ENCODE results near the gene ITFG2. TPM values are rescaled to one million over a fixed set of nuclear protein-coding genes. Genes with fewer than 3 reads are reported as not detected.

ITFG2 gene
- total RNA-seq, 1 experiment from 2014 or later, result 24.6 TPM

DNA sequence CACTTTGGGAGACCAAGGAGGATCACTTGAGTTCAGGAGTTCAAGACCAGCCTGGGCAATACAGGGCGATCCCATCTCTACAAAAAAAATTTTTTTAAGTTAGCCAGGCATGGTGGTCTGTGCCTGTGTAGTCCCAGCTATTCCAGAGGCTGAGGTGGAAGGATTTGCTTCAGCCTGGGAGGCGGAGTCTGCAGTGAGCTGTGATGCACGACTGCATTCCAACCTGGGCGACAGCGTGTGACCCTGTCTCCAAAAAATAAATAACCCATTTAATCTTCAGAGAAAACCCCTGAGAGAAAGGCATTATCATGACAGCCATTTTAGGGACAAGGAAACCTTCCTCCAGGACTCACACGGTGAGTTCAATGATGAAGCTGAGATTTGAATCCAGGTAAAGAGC is 21.4 kb upstream of the ITFG2 start:
- Histone ChIP-seq H3K79me2 (ENCODE audit: insufficient read depth, low read length) (peaks cover 6% of the 10 kb centered on the region), H3K9me3 (ENCODE audit: control insufficient read depth in 1 of 2, insufficient read depth in 1 of 2, low read depth in 1 of 2, low read length in 2 of 2) (no peaks in the 10 kb centered on the region), H4K20me1 (ENCODE audit: insufficient read depth) (no peaks in the 10 kb centered on the region; the same call in 1 of the 2 replicates), H2AFZ (ENCODE audit: low read depth, low read length, poor library complexity, severe bottlenecking) (no peak overlapping the region), H3K27ac (ENCODE audit: low read depth, low read length) (no peak overlapping the region), H3K27me3 (ENCODE audit: insufficient read depth, low read length) (no peaks in the 10 kb centered on the region), H3K4me2 (ENCODE audit: low read length) (no peak overlapping the region), H3K9ac (ENCODE audit: low read length) (no peak overlapping the region), H3K4me1 (ENCODE audit: control insufficient read depth in 1 of 2, insufficient read depth in 2 of 2, low read length in 2 of 2) (peaks cover 5 to 10% of the 10 kb centered on the region in 2 experiments; a peak in 3 of 4 replicates), H3K36me3 (ENCODE audit: control insufficient read depth in 1 of 2, insufficient read depth in 2 of 2, low read length in 2 of 2) (peaks cover 0 to 1% of the 10 kb centered on the region in 2 experiments; a peak in 1 of 4 replicates), H3K9me2 (ENCODE audit: insufficient read depth) (no peaks in the 10 kb centered on the region), H3K4me3 (replicated peaks in 1 of 2; ENCODE audit: low read depth in 1 of 2, low read length in 2 of 2) (no peak overlapping the region)
- ChIA-PET POLR2A (no interaction called here), RAD21 (ENCODE audit: low non-redundant PET in 1 of 2, low total read pairs in 2 of 2, uncharacterized antibody in 2 of 2, unreplicated experiment in 2 of 2) (no interaction called here), CTCF (no interaction called here)
- TF ChIP-seq ZFX (IDR thresholded peaks at IDR 0.05) (no peak), SRF (IDR thresholded peaks at IDR 0.05; ENCODE audit: low read depth) (no peak), SP1 (IDR thresholded peaks at IDR 0.05; ENCODE audit: low read depth) (no peak), RAD21 (IDR thresholded peaks at IDR 0.05; ENCODE audit: low read depth) (no peak), SIN3A (IDR thresholded peaks at IDR 0.05; ENCODE audit: low read depth) (no peak), CEBPB (IDR thresholded peaks at IDR 0.05; ENCODE audit: low read depth) (no peak), ZNF274 (IDR thresholded peaks at IDR 0.05; ENCODE audit: low read depth, low read length) (no peak), EGR1 (IDR thresholded peaks at IDR 0.05; ENCODE audit: low read depth) (no peak), TCF7L2 (IDR thresholded peaks at IDR 0.05; ENCODE audit: borderline replicate concordance, extremely low read depth, insufficient read depth, insufficient read length) (no peak)
- TF ChIP-seq, protein P1, sequence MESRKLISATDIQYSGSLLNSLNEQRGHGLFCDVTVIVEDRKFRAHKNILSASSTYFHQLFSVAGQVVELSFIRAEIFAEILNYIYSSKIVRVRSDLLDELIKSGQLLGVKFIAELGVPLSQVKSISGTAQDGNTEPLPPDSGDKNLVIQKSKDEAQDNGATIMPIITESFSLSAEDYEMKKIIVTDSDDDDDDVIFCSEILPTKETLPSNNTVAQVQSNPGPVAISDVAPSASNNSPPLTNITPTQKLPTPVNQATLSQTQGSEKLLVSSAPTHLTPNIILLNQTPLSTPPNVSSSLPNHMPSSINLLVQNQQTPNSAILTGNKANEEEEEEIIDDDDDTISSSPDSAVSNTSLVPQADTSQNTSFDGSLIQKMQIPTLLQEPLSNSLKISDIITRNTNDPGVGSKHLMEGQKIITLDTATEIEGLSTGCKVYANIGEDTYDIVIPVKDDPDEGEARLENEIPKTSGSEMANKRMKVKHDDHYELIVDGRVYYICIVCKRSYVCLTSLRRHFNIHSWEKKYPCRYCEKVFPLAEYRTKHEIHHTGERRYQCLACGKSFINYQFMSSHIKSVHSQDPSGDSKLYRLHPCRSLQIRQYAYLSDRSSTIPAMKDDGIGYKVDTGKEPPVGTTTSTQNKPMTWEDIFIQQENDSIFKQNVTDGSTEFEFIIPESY (IDR thresholded peaks at IDR 0.05; ENCODE audit: extremely low read depth, insufficient replicate concordance, low read length), result no peak
- TF ChIP-seq, protein P2, sequence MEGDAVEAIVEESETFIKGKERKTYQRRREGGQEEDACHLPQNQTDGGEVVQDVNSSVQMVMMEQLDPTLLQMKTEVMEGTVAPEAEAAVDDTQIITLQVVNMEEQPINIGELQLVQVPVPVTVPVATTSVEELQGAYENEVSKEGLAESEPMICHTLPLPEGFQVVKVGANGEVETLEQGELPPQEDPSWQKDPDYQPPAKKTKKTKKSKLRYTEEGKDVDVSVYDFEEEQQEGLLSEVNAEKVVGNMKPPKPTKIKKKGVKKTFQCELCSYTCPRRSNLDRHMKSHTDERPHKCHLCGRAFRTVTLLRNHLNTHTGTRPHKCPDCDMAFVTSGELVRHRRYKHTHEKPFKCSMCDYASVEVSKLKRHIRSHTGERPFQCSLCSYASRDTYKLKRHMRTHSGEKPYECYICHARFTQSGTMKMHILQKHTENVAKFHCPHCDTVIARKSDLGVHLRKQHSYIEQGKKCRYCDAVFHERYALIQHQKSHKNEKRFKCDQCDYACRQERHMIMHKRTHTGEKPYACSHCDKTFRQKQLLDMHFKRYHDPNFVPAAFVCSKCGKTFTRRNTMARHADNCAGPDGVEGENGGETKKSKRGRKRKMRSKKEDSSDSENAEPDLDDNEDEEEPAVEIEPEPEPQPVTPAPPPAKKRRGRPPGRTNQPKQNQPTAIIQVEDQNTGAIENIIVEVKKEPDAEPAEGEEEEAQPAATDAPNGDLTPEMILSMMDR (IDR thresholded peaks at IDR 0.05 in 2 of 3, conservative IDR thresholded peaks at IDR 0.05 in 1 of 3; ENCODE audit: borderline replicate concordance in 1 of 3, insufficient read depth in 1 of 3, low read depth in 2 of 3, low read length in 2 of 3), result no peak
- TF ChIP-seq, protein P3, sequence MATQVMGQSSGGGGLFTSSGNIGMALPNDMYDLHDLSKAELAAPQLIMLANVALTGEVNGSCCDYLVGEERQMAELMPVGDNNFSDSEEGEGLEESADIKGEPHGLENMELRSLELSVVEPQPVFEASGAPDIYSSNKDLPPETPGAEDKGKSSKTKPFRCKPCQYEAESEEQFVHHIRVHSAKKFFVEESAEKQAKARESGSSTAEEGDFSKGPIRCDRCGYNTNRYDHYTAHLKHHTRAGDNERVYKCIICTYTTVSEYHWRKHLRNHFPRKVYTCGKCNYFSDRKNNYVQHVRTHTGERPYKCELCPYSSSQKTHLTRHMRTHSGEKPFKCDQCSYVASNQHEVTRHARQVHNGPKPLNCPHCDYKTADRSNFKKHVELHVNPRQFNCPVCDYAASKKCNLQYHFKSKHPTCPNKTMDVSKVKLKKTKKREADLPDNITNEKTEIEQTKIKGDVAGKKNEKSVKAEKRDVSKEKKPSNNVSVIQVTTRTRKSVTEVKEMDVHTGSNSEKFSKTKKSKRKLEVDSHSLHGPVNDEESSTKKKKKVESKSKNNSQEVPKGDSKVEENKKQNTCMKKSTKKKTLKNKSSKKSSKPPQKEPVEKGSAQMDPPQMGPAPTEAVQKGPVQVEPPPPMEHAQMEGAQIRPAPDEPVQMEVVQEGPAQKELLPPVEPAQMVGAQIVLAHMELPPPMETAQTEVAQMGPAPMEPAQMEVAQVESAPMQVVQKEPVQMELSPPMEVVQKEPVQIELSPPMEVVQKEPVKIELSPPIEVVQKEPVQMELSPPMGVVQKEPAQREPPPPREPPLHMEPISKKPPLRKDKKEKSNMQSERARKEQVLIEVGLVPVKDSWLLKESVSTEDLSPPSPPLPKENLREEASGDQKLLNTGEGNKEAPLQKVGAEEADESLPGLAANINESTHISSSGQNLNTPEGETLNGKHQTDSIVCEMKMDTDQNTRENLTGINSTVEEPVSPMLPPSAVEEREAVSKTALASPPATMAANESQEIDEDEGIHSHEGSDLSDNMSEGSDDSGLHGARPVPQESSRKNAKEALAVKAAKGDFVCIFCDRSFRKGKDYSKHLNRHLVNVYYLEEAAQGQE (IDR thresholded peaks at IDR 0.05; ENCODE audit: low read depth), result no peak
- TF ChIP-seq, protein P4, sequence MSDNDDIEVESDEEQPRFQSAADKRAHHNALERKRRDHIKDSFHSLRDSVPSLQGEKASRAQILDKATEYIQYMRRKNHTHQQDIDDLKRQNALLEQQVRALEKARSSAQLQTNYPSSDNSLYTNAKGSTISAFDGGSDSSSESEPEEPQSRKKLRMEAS (IDR thresholded peaks at IDR 0.05), result no peak
- intact Hi-C loops (cut with micrococcal nuclease), result no loop called here
- DNase-seq (ENCODE audit: low read depth, low spot score) (no peak), ATAC-seq (no peak)
- no TSS peak for BruUV-seq (replicated peaks)

All from HCT116 (cell line).